H9 (cell line): Measurements from ENCODE around the gene BCL11B. TPM values are rescaled to one million over a fixed set of nuclear protein-coding genes. Genes with fewer than 3 reads are reported as not detected.

Experiments
- DNase-seq: peaks from one replicate; pipeline ENCODE4 v3.0.0-alpha.2; 2017
- H2AFZ ChIP-seq: one replicate; pipeline ENCODE4 v1.6.1; 2013; ENCODE audit warnings: mild to moderate bottlenecking, low read length, control low read depth, moderate library complexity
- H2AK5ac ChIP-seq: 2 replicates; pipeline ENCODE4 v1.6.1; 2013; ENCODE audit warnings: low read length, control low read depth, mixed read lengths; ENCODE audit not compliant: insufficient read length
- H2BK120ac ChIP-seq: one replicate; pipeline ENCODE4 v1.6.1; 2013; ENCODE audit warnings: low read depth, mild to moderate bottlenecking, low read length, control low read depth, inconsistent platforms; ENCODE audit not compliant: poor library complexity, severe bottlenecking
- H2BK12ac ChIP-seq: 2 replicates; pipeline ENCODE4 v1.6.1; 2013; ENCODE audit warnings: low read length, control low read depth, mixed read lengths, low read depth; ENCODE audit not compliant: insufficient read length
- H2BK15ac ChIP-seq: 2 replicates; pipeline ENCODE4 v1.6.1; 2013; ENCODE audit warnings: low read depth, low read length, control low read depth
- H2BK20ac ChIP-seq: one replicate; pipeline ENCODE4 v1.6.1; 2013; ENCODE audit warnings: low read depth, mild to moderate bottlenecking, low read length, control low read depth, inconsistent platforms; ENCODE audit not compliant: poor library complexity, severe bottlenecking
- H2BK5ac ChIP-seq: 2 replicates; pipeline ENCODE4 v1.6.1; 2013; ENCODE audit warnings: low read length, control low read depth, mixed read lengths; ENCODE audit not compliant: insufficient read length
- H3K14ac ChIP-seq: 2 replicates; pipeline ENCODE4 v1.6.1; 2013; ENCODE audit warnings: low read length, control low read depth; ENCODE audit not compliant: insufficient read depth
- H3K18ac ChIP-seq: 2 replicates; pipeline ENCODE4 v1.6.1; 2013; ENCODE audit warnings: low read depth, mild to moderate bottlenecking, mixed read lengths, low read length, control low read depth; ENCODE audit not compliant: insufficient read length
- H3K23ac ChIP-seq: 2 replicates; pipeline ENCODE4 v1.6.1; 2013; ENCODE audit warnings: low read length, control low read depth, mixed read lengths, low read depth; ENCODE audit not compliant: insufficient read length
- H3K23me2 ChIP-seq: 2 replicates; pipeline ENCODE4 v1.6.1; 2013; ENCODE audit warnings: low read depth, mild to moderate bottlenecking, mixed read lengths, low read length, control low read depth; ENCODE audit not compliant: insufficient read length, poor library complexity, severe bottlenecking
- H3K27ac ChIP-seq: 2 replicates; pipeline ENCODE4 v1.5.1; 2013; ENCODE audit warnings: low read length, control low read depth, mixed read lengths, low read depth; ENCODE audit not compliant: insufficient read length
- H3K27me3 ChIP-seq: 2 replicates; pipeline ENCODE4 v1.6.1; 2013; ENCODE audit warnings: low read length, control low read depth, inconsistent platforms; ENCODE audit not compliant: insufficient read depth
- H3K4ac ChIP-seq: 2 replicates; pipeline ENCODE4 v1.6.1; 2013; ENCODE audit warnings: low read depth, mild to moderate bottlenecking, control low read depth, inconsistent platforms, low read length, moderate library complexity
- H3K4me1 ChIP-seq: 2 replicates; pipeline ENCODE4 v1.6.1; 2013; ENCODE audit warnings: low read length, control low read depth, inconsistent platforms; ENCODE audit not compliant: insufficient read depth
- H3K4me2 ChIP-seq: 2 replicates; pipeline ENCODE4 v1.6.1; 2013; ENCODE audit warnings: low read length, control low read depth, mixed read lengths; ENCODE audit not compliant: insufficient read length, insufficient read depth
- H3K56ac ChIP-seq: 2 replicates; pipeline ENCODE4 v1.6.1; 2013; ENCODE audit warnings: low read depth, mild to moderate bottlenecking, mixed read lengths, low read length, control low read depth; ENCODE audit not compliant: insufficient read length
- H3K79me1 ChIP-seq: 2 replicates; pipeline ENCODE4 v1.6.1; 2013; ENCODE audit warnings: low read depth, mild to moderate bottlenecking, moderate library complexity, low read length, control low read depth, inconsistent platforms; ENCODE audit not compliant: insufficient read depth, poor library complexity, severe bottlenecking
- H3K79me2 ChIP-seq: 2 replicates; pipeline ENCODE4 v1.6.1; 2013; ENCODE audit warnings: low read length, control low read depth, inconsistent platforms; ENCODE audit not compliant: insufficient read depth
- H3K9ac ChIP-seq: 2 replicates; pipeline ENCODE4 v1.6.1; 2013; ENCODE audit warnings: low read length, control low read depth, mixed read lengths; ENCODE audit not compliant: insufficient read length; ENCODE audit errors: extremely low read depth
- H3K9me3 ChIP-seq: one replicate; pipeline ENCODE4 v1.6.1; 2013; ENCODE audit warnings: low read depth, low read length, inconsistent platforms; ENCODE audit not compliant: control insufficient read depth
- H3T11ph ChIP-seq: one replicate; pipeline ENCODE4 v1.6.1; 2013; ENCODE audit warnings: mild to moderate bottlenecking, low read length, control low read depth, inconsistent platforms
- H4K20me1 ChIP-seq: one replicate; pipeline ENCODE4 v1.6.1; 2013; ENCODE audit not compliant: control insufficient read depth, insufficient read length, insufficient read depth
- H4K5ac ChIP-seq: 2 replicates; pipeline ENCODE4 v1.6.1; 2013; ENCODE audit warnings: low read depth, mild to moderate bottlenecking, mixed read lengths, low read length, control low read depth; ENCODE audit not compliant: insufficient read length
- H4K8ac ChIP-seq: replicated peaks from 2 replicates; pipeline ENCODE4 v1.6.1; 2013; ENCODE audit warnings: low read length, control low read depth, mixed read lengths, low read depth; ENCODE audit not compliant: insufficient read length
- H4K91ac ChIP-seq: 2 replicates; pipeline ENCODE4 v1.6.1; 2013; ENCODE audit warnings: low read depth, mild to moderate bottlenecking, moderate library complexity, mixed read lengths, low read length, control low read depth; ENCODE audit not compliant: insufficient read length
- H3K27ac Mint-ChIP-seq, 3 experiments: 2 replicates in 2 of 3; 3 replicates in 1 of 3; pipeline ENCODE4 v1.8.0; 2020 to 2021; ENCODE audit warnings: mixed read lengths in 3 of 3, mild to moderate bottlenecking in 1 of 3, moderate library complexity in 1 of 3
- H3K27me3 Mint-ChIP-seq: 2 replicates; pipeline ENCODE4 v1.8.0; 2021; ENCODE audit warnings: low read depth, mild to moderate bottlenecking, moderate library complexity, mixed read lengths
- H3K36me3 Mint-ChIP-seq, 3 experiments: 2 replicates in 2 of 3; 3 replicates in 1 of 3; pipeline ENCODE4 v1.8.0; 2020 to 2021; ENCODE audit warnings: low read depth in 3 of 3, mixed read lengths in 3 of 3; ENCODE audit not compliant: insufficient read depth in 1 of 3
- H3K4me1 Mint-ChIP-seq, 2 experiments: 2 replicates each; pipeline ENCODE4 v1.8.0; 2020; ENCODE audit warnings: mixed read lengths in 2 of 2
- H3K4me3 Mint-ChIP-seq, 2 experiments: 2 replicates in 1 of 2; 3 replicates in 1 of 2; pipeline ENCODE4 v1.8.0; 2020 to 2021; ENCODE audit warnings: mild to moderate bottlenecking in 2 of 2, mixed read lengths in 2 of 2, moderate library complexity in 1 of 2
- H3K9me3 Mint-ChIP-seq, 2 experiments: 2 replicates in 1 of 2; 3 replicates in 1 of 2; pipeline ENCODE4 v1.8.0; 2020; ENCODE audit warnings: mild to moderate bottlenecking in 2 of 2, mixed read lengths in 2 of 2, moderate library complexity in 1 of 2
- CTCF ChIP-seq: fragments of 200-600 bp; sonication (generic); conservative IDR thresholded peaks from 3 replicates; pipeline ENCODE4 v1.8.0; 2021; ENCODE audit warnings: antibody characterized with exemption, mild to moderate bottlenecking
- WGBS: extraction: QIAGEN DNeasy Blood & Tissue Kit; methylation state at CpG from one replicate; pipeline ENCODE4 v1.1.7; 2013; ENCODE audit warnings: missing lambda C conversion rate, low lambda C conversion rate, mixed read lengths; ENCODE audit not compliant: insufficient read length; ENCODE audit errors: extremely low coverage; 5-methylcytosine and 5-hydroxymethylcytosine counted together
- total RNA-seq: library from RNA; stranded (reverse); gene quantifications from 2 replicates; pipeline ENCODE4 v1.2.1, GENCODE V29; 2021

Gene BCL11B
- total RNA-seq, 1 experiment from 2014 or later, result 4.9 TPM

- H3K79me1 ChIP-seq, result no peaks in the 10 kb centered on the region
- whole genome bisulfite sequencing, result no CpG with 5 or more reads among the region's 9 CpGs
Measured at GRCh38 chr14:99314623-99315022, 42.6 kb upstream of the BCL11B start.

More at GRCh38 chr14:99314623-99315022, 42.6 kb upstream of the BCL11B start:
- Histone ChIP-seq H2BK120ac (no peak overlapping the region), H3K9ac (no peak overlapping the region), H3K56ac (no peak overlapping the region), H3K27ac (no peak overlapping the region), H3K23me2 (no peaks in the 10 kb centered on the region), H3K4ac (no peak overlapping the region), H3K18ac (no peak overlapping the region), H3K23ac (no peak overlapping the region), H3T11ph (no peak overlapping the region), H4K91ac (no peak overlapping the region), H4K8ac (no peak overlapping the region), H3K9me3 (no peaks in the 10 kb centered on the region), H2BK5ac (no peak overlapping the region), H4K5ac (no peak overlapping the region), H4K20me1 (no peaks in the 10 kb centered on the region), H3K4me1 (no peaks in the 10 kb centered on the region; the same call in 1 of the 2 replicates), H3K27me3 (no peaks in the 10 kb centered on the region), H3K4me2 (no peak overlapping the region), H3K79me2 (no peaks in the 10 kb centered on the region), H2BK15ac (no peak overlapping the region), H2BK20ac (no peak overlapping the region), H2AK5ac (no peak overlapping the region), H2AFZ (no peak overlapping the region), H2BK12ac (no peak overlapping the region), H3K14ac (no peak overlapping the region)
- Mint-ChIP-seq H3K9me3 (peaks cover 14% of the 10 kb centered on the region in 2 experiments), H3K4me1 (peaks cover 21 to 22% of the 10 kb centered on the region in 2 experiments), H3K27me3 (peaks cover 4% of the 10 kb centered on the region), H3K4me3 (no peak overlapping the region), H3K27ac (no peak overlapping the region; a peak in 1 of 7 replicates), H3K36me3 (peaks cover 4 to 13% (median 5%) of the 10 kb centered on the region in 3 experiments; a peak in 6 of 7 replicates)
- no peak for DNase-seq
- no peak; the same call in 2 of the 3 replicates for TF ChIP-seq CTCF
